ENCODE results near the gene SYT11. TPM values are rescaled to one million over a fixed set of nuclear protein-coding genes. Genes with fewer than 3 reads are reported as not detected.

Gene SYT11
- 0.31 and 0.36 TPM in 2 replicates for polyA plus RNA-seq (2013)

GRCh38 chr1:155859234-155859829 lies at the start of gene SYT11:
Gene SYT11 (plus strand): TSS chr1:155859567. CDS start chr1:155859762, 195 bp downstream.
- Histone ChIP-seq H4K91ac (ENCODE audit: low read depth, low read length) (no peak within 1 kb of the TSS), H2BK5ac (ENCODE audit: low read depth, low read length, poor library complexity) (no peak within 1 kb of the TSS), H2BK120ac (ENCODE audit: insufficient read depth, low read length, poor library complexity) (no peak within 1 kb of the TSS), H3K4me3 (ENCODE audit: low read depth, low read length) (no peak within 1 kb of the TSS), H3K9me3 (ENCODE audit: insufficient read depth, low read depth, low read length) (no peaks in the 10 kb centered on the region), H3K79me1 (ENCODE audit: low read length) (peaks cover 4% of the 10 kb centered on the region), H3K4me1 (ENCODE audit: control insufficient read depth in 1 of 2, insufficient read depth in 2 of 2, low read length in 2 of 2) (peaks cover 0 to 4% of the 10 kb centered on the region in 2 experiments), H3K79me2 (ENCODE audit: control insufficient read depth, insufficient read depth, low read length, poor library complexity) (peaks cover 5% of the 10 kb centered on the region), H4K12ac (ENCODE audit: low read depth, low read length) (peak within 1 kb of the TSS; percentile 2), H2BK12ac (ENCODE audit: low read length) (no peak within 1 kb of the TSS), H2AFZ (ENCODE audit: insufficient read depth, low read length, poor library complexity) (peak within 1 kb of the TSS; percentile 59), H2AK5ac (ENCODE audit: low read length) (no peak within 1 kb of the TSS), H3K18ac (ENCODE audit: low read length) (no peak within 1 kb of the TSS), H3K23ac (ENCODE audit: low read length) (no peak within 1 kb of the TSS), H3K27me3 (ENCODE audit: insufficient read depth, low read length) (no peaks in the 10 kb centered on the region), H3K36me3 (ENCODE audit: control insufficient read depth in 1 of 2, insufficient read depth in 2 of 2, low read length in 2 of 2) (peaks cover 3 to 4% of the 10 kb centered on the region in 2 experiments), H3K27ac (ENCODE audit: low read depth, low read length) (no peak within 1 kb of the TSS), H3K4me2 (ENCODE audit: low read length) (peak within 1 kb of the TSS; percentile 61), H4K8ac (ENCODE audit: low read depth, low read length) (peak within 1 kb of the TSS; percentile 81), H3K9ac (ENCODE audit: low read length) (no peak within 1 kb of the TSS), H3K14ac (ENCODE audit: low read length) (no peak within 1 kb of the TSS), H3K4ac (ENCODE audit: low read depth, low read length) (no peak within 1 kb of the TSS)
- DNase-seq: peak; percentile 96 to 99
- WGBS (ENCODE audit: extremely low coverage, insufficient coverage, insufficient read length): no CpG with 5 or more reads among the region's 33 CpGs

- Histone ChIP-seq H3K4ac (ENCODE audit: low read depth, low read length) (no peak overlapping the region), H4K91ac (ENCODE audit: low read depth, low read length) (no peak overlapping the region), H3K23ac (ENCODE audit: low read length) (no peak overlapping the region), H2AFZ (ENCODE audit: insufficient read depth, low read length, poor library complexity) (no peak overlapping the region), H4K8ac (ENCODE audit: low read depth, low read length) (no peak overlapping the region), H3K79me2 (ENCODE audit: control insufficient read depth, insufficient read depth, low read length, poor library complexity) (no peaks in the 10 kb centered on the region), H3K27ac (ENCODE audit: low read depth, low read length) (no peak overlapping the region), H3K4me2 (ENCODE audit: low read length) (no peak overlapping the region), H2BK120ac (ENCODE audit: insufficient read depth, low read length, poor library complexity) (no peak overlapping the region), H3K9ac (ENCODE audit: low read length) (no peak overlapping the region), H2AK5ac (ENCODE audit: low read length) (no peak overlapping the region), H3K36me3 (ENCODE audit: control insufficient read depth in 1 of 2, insufficient read depth in 2 of 2, low read length in 2 of 2) (peaks cover 11 to 26% of the 10 kb centered on the region in 2 experiments), H3K27me3 (ENCODE audit: insufficient read depth, low read length) (no peaks in the 10 kb centered on the region), H4K12ac (ENCODE audit: low read depth, low read length) (no peak overlapping the region), H3K14ac (ENCODE audit: low read length) (no peak overlapping the region), H3K9me3 (ENCODE audit: insufficient read depth, low read depth, low read length) (no peaks in the 10 kb centered on the region), H3K18ac (ENCODE audit: low read length) (no peak overlapping the region), H3K79me1 (ENCODE audit: low read length) (no peaks in the 10 kb centered on the region), H3K4me3 (ENCODE audit: low read depth, low read length) (no peak overlapping the region), H3K4me1 (ENCODE audit: control insufficient read depth in 1 of 2, insufficient read depth in 2 of 2, low read length in 2 of 2) (no peaks in the 10 kb centered on the region), H2BK12ac (ENCODE audit: low read length) (no peak overlapping the region), H2BK5ac (ENCODE audit: low read depth, low read length, poor library complexity) (no peak overlapping the region)
- WGBS (ENCODE audit: extremely low coverage, insufficient coverage, insufficient read length): no CpG with 5 or more reads among the region's 1 CpG
- no peak for DNase-seq
Observed at GRCh38 chr1:155812878-155813277, 46.5 kb upstream of the SYT11 start.

GRCh38 chr1:155813672-155814071 lies 45.7 kb upstream of the SYT11 start:
- H4K12ac ChIP-seq (ENCODE audit: low read depth, low read length): no peak overlapping the region
- no peak overlapping the region for H2BK120ac ChIP-seq (ENCODE audit: insufficient read depth, low read length, poor library complexity)
- H2AFZ ChIP-seq (ENCODE audit: insufficient read depth, low read length, poor library complexity): no peak overlapping the region
- no peak overlapping the region for H2BK12ac ChIP-seq (ENCODE audit: low read length)
- WGBS (ENCODE audit: extremely low coverage, insufficient coverage, insufficient read length): no CpG with 5 or more reads among the region's 3 CpGs
- no peak overlapping the region for H3K4me3 ChIP-seq (ENCODE audit: low read depth, low read length)
- no peaks in the 10 kb centered on the region for H3K27me3 ChIP-seq (ENCODE audit: insufficient read depth, low read length)
- no peak overlapping the region for H3K23ac ChIP-seq (ENCODE audit: low read length)
- no peak overlapping the region for H2BK5ac ChIP-seq (ENCODE audit: low read depth, low read length, poor library complexity)
- no peak overlapping the region for H3K4ac ChIP-seq (ENCODE audit: low read depth, low read length)
- no peak overlapping the region for H4K91ac ChIP-seq (ENCODE audit: low read depth, low read length)
- H3K79me1 ChIP-seq (ENCODE audit: low read length): no peaks in the 10 kb centered on the region
- peaks cover 17 to 24% of the 10 kb centered on the region in 2 experiments for H3K36me3 ChIP-seq (ENCODE audit: control insufficient read depth in 1 of 2, insufficient read depth in 2 of 2, low read length in 2 of 2)
- no peak overlapping the region for H3K4me2 ChIP-seq (ENCODE audit: low read length)
- no peak overlapping the region for H3K14ac ChIP-seq (ENCODE audit: low read length)
- no peaks in the 10 kb centered on the region for H3K79me2 ChIP-seq (ENCODE audit: control insufficient read depth, insufficient read depth, low read length, poor library complexity)
- H3K4me1 ChIP-seq (ENCODE audit: control insufficient read depth in 1 of 2, insufficient read depth in 2 of 2, low read length in 2 of 2): no peaks in the 10 kb centered on the region
- no peak overlapping the region for H2AK5ac ChIP-seq (ENCODE audit: low read length)
- no peak for DNase-seq
- no peak overlapping the region for H3K9ac ChIP-seq (ENCODE audit: low read length)
- H4K8ac ChIP-seq (ENCODE audit: low read depth, low read length): no peak overlapping the region
- no peaks in the 10 kb centered on the region for H3K9me3 ChIP-seq (ENCODE audit: insufficient read depth, low read depth, low read length)
- no peak overlapping the region for H3K27ac ChIP-seq (ENCODE audit: low read depth, low read length)
- no peak overlapping the region for H3K18ac ChIP-seq (ENCODE audit: low read length)

- no CpG with 5 or more reads among the region's 1 CpG for WGBS (ENCODE audit: extremely low coverage, insufficient coverage, insufficient read length)
- Histone ChIP-seq H3K4me1 (ENCODE audit: control insufficient read depth in 1 of 2, insufficient read depth in 2 of 2, low read length in 2 of 2) (no peaks in the 10 kb centered on the region), H3K14ac (ENCODE audit: low read length) (no peak overlapping the region), H3K9me3 (ENCODE audit: insufficient read depth, low read depth, low read length) (no peaks in the 10 kb centered on the region), H3K36me3 (ENCODE audit: control insufficient read depth in 1 of 2, insufficient read depth in 2 of 2, low read length in 2 of 2) (peaks cover 23 to 30% of the 10 kb centered on the region in 2 experiments), H2BK12ac (ENCODE audit: low read length) (no peak overlapping the region), H4K8ac (ENCODE audit: low read depth, low read length) (no peak overlapping the region), H4K12ac (ENCODE audit: low read depth, low read length) (no peak overlapping the region), H3K18ac (ENCODE audit: low read length) (no peak overlapping the region), H3K4me2 (ENCODE audit: low read length) (no peak overlapping the region), H3K79me1 (ENCODE audit: low read length) (no peaks in the 10 kb centered on the region), H2BK5ac (ENCODE audit: low read depth, low read length, poor library complexity) (no peak overlapping the region), H3K9ac (ENCODE audit: low read length) (no peak overlapping the region), H3K27ac (ENCODE audit: low read depth, low read length) (no peak overlapping the region), H3K23ac (ENCODE audit: low read length) (no peak overlapping the region), H3K79me2 (ENCODE audit: control insufficient read depth, insufficient read depth, low read length, poor library complexity) (no peaks in the 10 kb centered on the region), H4K91ac (ENCODE audit: low read depth, low read length) (no peak overlapping the region), H3K4ac (ENCODE audit: low read depth, low read length) (no peak overlapping the region), H3K4me3 (ENCODE audit: low read depth, low read length) (no peak overlapping the region), H3K27me3 (ENCODE audit: insufficient read depth, low read length) (no peaks in the 10 kb centered on the region), H2AFZ (ENCODE audit: insufficient read depth, low read length, poor library complexity) (no peak overlapping the region), H2AK5ac (ENCODE audit: low read length) (no peak overlapping the region), H2BK120ac (ENCODE audit: insufficient read depth, low read length, poor library complexity) (no peak overlapping the region)
- DNase-seq: no peak
Observed at GRCh38 chr1:155816351-155816750, 43.0 kb upstream of the SYT11 start.

Measured in trophoblast cell (in vitro differentiated cells and primary cell).